ENCODE measurements around the gene SLC24A1. TPM values are rescaled to one million over a fixed set of nuclear protein-coding genes. Genes with fewer than 3 reads are reported as not detected.

SLC24A1 gene
- total RNA-seq, 1 experiment from 2014 or later = 4.1 TPM

DNA sequence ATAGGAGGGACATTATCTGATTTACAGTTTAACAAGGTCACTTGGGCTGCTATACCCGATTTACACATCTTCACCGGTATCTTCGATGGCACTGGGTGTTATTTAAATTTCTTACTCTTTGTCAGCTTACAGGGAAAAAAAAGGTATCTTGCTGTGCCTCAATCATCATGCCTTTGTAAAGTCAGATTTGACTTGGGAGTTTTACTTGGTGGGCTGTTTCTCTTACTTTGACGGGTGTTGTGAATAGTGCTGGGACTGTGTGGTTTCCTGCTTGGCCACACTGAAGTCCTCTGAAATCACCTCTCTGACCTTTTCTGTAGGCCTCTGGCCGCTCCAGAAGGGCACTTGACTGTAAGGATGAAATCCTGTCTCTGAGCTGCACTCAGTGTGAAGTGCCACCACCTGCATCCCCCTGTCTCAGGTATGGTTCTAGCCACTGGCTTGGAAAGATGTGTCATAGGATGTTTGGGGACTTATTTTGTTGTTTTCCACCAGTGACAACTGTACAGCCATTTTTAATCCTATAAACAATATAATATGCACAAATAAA lies 3.1 kb upstream of the SLC24A1 start:
- no peak for DNase-seq (ENCODE audit: low read depth)

DNA sequence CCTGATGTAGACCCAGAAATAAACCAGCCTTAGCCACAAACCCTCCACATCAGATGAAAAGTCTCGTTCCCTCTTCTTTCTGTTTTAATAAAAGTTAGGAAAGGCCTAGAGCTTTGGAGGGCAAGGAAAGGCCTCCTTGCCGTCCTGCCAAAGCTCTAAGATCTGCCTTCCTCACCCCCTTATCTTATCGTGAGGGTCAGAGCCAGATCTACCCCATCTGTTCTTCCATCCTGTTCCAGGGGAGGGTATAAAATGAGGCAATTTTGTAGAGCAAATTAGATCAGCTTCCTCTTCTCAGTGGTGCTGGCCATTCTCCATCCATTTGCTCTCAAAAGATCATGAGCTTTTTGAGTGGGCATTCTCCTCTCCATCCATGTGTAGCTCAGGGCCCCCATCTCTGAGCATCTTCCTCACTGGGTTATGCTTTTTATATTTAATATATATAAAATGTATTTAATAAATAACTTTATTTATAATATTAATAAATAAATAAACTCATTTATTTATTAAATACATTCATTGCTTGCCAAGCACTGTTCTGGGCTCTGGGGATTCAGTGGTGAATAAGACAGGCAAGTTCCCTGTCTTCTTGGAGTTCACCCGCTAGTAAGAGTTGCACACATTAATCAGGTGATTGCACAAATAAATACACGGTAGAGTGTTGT lies 2.0 kb upstream of the SLC24A1 start:
- no peak for DNase-seq (ENCODE audit: low read depth)

DNA sequence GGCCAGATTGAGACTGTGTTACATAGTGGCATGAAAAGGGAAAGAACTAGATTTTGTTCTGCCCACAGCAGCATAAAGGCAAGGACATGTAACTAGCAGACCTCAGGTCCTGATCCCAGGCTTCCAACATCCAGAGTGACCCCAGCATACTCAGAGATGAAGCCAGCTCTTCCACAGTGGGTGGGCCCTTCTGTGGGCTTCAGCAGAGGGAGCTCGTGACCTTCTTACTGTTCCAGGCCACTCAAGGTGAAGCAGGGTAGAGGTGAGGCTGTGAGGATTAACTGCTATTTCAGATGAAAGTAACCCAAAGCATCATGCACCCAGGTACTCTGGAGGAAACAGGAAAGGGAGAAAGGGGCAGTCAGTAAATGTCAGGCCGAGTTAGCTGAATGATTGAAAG lies 905 bp upstream of the SLC24A1 start:
- no peak for DNase-seq (ENCODE audit: low read depth)

DNA sequence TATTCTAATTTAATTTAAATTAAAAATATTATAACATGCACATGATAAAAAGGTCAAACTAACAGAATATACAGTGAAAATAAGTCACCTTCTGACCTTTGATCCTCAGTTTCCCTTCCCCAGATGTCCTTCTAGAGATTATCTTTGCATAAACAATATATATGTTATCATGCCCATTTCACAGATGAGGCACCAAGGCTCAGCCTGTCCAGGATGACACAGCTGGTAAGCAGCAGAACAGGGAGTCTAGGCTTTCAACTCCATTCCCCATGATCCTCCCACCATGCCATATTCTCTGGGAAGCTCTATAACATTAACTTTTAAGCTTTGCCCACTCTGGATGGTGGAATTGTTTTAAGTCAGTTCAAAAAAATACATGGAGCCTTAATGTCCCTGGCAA lies 1.4 kb downstream of the SLC24A1 start:
- no peak for DNase-seq (ENCODE audit: low read depth)

DNA sequence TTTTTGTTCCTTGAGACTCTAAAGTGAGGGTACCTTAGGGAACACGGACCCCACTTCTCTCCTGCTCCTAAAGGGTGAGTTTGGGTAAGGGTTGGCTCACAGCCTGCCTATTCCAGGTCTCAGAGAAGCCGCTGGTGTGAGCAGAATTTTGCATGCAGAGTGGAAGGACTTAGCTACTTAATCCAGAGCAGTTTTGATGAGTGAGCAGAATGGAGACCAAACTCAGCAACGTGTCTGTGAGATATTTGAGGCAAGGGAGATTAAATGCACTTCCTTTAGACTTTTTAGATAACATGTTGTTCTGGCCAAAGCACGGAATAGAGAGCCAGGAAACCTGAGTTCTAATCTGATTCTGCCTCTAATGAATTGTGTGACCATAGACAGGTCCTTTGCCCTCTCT lies 5.1 kb downstream of the SLC24A1 start:
- DNase-seq (ENCODE audit: low read depth) = no peak

DNA sequence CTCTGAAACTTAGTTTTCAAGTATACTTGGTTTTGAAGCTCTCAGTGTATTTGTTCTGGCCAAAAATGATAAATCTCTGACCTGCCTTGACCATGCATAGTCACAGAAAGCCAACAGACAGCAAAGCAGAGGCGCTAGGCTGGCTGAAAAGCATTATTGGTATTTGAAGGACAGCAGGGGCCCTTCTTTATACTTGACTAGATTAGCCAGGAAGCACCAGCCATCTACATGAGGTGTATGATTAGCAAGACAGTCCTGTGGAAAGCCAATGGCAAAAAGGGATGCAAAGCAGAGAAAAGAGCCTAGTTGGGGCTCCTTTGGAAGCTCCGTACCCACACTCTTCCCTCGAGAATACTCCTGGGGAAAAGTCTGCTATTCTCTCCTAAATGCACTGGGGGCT lies 7.8 kb downstream of the SLC24A1 start:
- DNase-seq (ENCODE audit: low read depth) = no peak

DNA sequence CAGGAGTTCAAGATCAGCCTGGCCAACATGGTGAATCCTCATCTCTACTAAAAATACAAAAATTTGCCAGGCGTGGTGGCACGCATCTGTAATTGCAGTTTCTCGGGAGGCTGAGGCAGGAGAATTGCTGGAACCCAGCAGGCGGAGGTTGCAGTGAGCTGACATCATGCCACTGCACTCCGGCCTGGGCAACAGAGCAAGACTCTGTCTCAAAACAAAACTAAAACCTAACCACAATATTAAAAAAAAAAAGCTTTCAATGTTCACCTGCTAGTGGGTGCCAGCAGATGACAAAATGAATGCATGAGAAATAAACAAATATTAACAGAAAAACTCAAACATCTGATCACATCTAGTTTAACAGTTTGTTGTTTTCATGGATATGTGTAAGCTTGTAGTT lies 9.0 kb downstream of the SLC24A1 start:
- no peak for DNase-seq (ENCODE audit: low read depth)

DNA sequence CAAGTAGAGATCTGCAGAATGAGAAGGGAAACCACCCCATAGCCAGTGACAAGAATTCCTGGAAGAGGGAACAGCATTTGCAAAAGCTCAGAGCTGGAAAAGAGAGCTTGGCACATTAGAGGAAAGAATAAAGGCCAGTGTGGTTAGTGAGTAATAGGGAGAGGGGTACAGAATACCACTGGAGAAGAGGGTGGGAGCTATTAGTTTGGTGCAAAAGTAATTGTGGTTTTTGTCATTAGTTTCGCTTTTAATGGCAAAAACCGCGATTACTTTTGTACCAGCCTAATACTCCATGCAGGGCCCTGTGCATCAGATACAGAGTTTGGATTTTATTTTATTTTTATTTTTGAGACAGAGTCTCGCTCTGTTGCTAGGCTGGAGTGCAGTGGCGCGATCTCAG lies 9.8 kb downstream of the SLC24A1 start:
- DNase-seq (ENCODE audit: low read depth) = no peak

DNA sequence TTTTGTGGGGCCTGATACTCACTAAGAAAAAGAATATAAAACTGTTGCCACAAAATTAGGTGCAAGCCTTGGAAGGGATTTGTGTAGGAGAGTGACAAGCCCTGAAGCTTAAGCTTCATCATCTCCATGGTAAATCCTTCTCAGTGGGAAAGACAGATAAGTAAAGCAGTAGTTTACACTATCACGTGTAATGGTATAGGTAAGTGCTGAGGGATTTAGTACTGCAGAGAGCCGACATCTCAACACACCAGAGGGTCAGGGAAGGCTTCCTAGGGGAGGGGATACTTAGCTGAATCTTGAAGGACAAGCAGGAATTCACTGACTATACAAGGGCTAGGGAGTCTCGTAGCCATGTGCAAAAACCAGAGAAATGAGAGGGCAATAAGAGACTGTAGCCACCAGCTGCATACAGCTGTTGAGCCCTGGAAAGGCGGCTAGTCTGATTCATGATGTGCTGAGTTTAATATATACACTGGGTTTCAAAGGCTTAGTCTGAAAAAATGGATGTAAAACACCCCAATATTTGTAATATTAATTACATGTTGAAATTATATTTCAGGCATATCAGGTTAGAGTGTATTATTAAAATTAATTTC lies 11.1 kb downstream of the SLC24A1 start:
- no peak for DNase-seq (ENCODE audit: low read depth)

DNA sequence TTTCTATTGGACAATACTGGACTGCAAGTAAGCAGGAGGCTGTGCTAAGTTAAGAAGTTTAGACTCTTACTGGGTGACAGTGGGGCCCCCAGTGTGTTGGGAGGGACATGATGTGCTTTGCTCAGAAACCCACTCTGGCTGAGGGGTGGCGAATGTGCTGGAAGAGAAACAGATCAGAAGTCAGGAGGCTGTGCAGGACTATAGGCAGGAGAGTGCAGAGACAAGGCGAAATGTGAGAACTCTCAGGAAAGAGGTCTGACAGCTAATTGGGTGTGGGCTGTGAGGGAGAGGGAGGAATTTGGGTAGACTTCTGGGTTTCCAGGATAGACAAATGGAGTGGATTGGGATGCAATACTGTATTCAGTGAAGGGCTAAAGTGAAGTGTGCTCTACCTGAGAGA lies 12.0 kb downstream of the SLC24A1 start:
- DNase-seq (ENCODE audit: low read depth) = no peak

DNA sequence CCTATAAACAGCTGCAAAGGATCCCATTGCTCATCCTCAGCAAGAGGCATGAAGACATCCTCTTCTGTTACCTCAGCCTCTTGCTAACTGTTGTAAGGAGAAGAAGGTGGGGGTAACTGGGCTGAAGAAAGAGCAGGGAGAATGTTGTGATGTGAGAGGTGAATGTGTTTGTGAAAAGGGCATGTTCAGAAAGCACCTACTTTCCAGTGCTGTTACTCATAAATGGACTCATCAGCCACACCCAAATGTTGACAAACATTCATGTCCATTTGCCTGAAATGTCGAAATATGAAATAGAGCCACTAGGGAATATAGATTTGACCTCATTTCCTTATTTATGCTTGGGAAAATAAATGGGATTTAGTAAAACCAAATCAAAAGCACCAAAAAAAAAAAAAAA lies 12.6 kb downstream of the SLC24A1 start:
- no peak for DNase-seq (ENCODE audit: low read depth)

DNA sequence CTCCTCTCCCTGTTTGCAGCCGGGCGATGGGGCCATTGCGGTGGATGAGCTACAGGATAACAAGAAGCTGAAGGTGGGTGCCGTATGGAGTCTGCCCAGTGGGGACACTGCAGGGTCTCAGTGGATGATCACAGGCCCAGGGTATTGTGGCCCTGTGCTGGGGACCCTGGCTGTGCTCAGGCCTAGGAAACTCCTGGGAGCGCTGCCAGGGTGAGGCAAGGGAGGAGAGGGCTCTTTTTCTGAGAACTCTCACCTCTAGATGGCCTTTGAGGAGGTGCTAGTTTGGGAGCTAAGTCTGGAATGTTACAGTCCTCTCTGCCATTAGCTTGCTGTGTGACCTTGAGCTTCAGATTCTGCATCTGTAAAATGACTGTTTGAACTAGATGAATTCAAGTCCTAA lies 16.4 kb downstream of the SLC24A1 start:
- DNase-seq (ENCODE audit: low read depth) = no peak

DNA sequence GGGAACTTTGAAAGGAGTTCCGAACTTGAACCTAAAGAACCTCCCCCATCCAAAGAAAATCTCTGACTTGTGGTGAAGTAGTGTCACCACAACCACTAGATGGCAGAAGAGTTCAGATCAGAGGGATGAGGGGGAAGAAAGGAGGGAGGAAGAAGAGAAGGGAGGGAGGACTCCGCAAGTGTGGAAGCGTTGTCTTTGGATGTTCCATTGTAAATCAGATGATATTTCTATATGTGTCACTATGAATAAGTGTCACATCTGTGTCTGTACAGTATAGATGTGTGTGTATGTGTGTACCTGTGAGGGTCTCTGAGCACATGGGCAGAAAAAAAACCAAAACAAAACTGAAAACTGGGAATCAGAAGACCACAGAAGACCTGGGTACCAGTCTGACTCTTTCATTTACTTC lies 16.9 kb downstream of the SLC24A1 start:
- DNase-seq (ENCODE audit: low read depth) = peak; percentile 77

DNA sequence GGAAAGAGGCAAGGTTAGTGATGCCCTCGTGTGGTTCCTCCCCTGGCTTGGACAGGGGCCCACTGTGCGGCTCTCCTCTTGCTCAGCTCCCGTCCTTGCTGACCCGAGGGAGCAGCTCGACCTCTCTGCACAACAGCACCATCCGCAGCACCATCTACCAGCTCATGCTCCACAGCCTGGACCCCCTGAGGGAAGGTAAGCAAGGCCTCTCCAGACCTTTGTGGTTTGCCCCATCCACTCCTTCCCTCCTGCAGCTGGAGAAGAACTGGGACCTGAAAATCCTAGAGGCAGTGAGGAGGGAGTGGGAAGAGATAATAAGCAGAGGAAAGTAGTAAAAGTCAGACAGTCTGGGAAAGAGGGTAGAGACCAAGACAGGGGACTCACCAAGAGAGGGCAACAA lies 17.8 kb downstream of the SLC24A1 start:
- no peak for DNase-seq (ENCODE audit: low read depth)

DNA sequence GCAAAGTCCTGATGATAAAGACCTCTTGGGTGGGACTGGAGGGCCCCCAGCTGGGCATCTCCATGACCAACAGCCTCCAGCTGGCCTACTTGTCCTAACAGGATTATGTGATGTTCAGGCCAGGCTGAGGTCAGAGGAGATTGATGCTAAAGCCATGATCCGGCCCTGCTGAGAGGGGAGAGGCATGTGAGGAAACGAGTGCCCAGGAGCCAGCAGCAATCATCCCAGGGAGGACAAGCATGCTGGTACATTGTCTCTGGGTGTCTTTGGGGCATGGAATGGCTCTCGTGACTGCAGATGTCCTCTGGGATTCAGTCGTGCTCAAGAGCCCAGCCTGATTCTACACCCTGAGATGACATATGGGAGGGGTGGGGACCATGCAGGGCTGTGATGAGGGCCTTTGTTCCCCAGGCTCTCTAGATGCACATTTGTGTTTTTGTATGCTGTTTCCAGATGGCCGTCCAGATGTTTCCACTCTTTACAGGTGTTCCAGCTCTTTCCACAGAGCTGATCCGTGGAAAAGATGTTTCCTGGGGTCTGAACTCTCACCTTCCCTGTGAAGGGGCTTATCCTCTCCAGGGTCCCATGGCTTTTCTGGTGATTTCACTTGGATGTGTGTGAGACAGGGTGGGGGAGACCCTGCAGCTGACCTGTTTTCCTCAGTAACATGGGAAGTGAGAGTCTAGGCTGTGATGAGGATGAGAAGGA lies 20.2 kb downstream of the SLC24A1 start:
- DNase-seq (ENCODE audit: low read depth) = peak; percentile 7

DNA sequence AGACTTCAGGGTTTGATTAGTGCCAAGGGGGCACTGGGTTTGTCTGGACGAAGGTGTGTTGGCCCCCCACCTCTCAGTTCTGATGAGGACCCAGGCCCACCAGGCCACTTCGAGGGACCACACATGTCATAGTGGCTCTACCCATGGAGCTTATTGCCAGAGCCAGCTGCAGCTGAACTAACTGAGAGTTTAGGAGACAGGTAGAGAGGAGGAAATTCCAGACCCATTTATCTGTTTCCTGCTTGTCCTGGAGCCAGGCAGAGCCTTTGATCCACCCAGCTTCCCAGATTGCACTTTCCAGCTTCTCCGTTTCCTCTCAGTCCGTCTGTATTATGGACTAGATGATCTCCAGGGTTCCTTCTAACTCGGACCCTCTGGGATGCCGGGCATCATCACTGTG lies 20.9 kb downstream of the SLC24A1 start:
- DNase-seq (ENCODE audit: low read depth) = no peak

DNA sequence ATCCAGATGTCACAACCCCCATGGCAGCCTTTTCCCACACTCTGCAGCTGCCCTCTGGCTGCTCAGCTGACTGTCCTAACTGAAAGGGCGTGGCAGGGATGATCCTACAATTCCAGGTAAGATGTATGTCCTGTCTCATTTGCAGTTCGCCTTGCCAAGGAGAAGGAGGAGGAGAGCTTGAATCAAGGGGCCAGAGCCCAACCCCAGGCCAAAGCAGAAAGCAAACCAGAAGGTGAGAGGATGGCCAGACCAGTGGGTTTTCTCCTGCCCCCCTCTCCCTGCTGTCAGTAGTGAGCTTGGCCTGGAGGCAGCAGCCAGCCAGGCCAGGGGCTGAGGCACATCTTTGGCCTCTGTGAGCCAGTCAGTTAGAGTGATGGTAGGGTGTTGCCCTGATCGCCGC lies 22.5 kb downstream of the SLC24A1 start:
- no peak for DNase-seq (ENCODE audit: low read depth)

DNA sequence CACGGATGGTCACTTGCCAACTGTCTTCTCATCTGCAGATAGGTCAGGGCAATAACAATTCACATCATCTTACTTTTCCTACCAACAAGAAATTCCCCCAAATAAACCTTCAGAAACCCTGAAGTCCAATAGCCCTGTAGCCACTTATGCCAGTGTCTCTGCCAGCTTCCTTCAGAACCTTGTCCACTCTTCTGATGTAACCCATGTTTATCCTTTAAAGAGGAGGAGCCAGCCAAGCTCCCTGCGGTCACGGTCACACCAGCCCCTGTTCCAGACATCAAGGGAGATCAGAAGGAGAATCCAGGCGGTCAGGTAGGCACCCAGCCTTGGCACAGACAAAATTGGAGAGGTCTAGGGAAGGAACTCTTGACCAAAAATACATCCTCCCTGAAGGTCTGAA lies 23.7 kb downstream of the SLC24A1 start:
- no peak for DNase-seq (ENCODE audit: low read depth)

DNA sequence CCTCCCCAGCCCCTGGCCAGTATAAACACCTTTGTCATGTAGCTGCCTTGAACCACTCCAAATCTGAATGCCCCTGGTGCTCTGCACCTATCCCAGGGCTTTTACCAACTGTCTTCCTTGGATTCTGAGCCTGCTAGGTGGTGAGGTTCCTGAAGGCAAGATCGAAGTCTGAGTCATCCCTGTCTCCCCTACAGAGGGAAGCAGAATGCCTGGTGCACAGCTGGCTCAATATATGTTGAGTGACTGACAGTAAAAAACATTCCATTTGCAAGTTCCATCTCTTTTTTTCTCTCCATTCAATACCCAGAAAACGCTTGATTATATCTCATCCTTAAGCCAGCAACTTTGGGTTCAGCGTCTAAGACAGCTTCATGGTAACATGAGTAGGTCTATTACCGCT lies 24.7 kb downstream of the SLC24A1 start:
- DNase-seq (ENCODE audit: low read depth) = peak; percentile 35

DNA sequence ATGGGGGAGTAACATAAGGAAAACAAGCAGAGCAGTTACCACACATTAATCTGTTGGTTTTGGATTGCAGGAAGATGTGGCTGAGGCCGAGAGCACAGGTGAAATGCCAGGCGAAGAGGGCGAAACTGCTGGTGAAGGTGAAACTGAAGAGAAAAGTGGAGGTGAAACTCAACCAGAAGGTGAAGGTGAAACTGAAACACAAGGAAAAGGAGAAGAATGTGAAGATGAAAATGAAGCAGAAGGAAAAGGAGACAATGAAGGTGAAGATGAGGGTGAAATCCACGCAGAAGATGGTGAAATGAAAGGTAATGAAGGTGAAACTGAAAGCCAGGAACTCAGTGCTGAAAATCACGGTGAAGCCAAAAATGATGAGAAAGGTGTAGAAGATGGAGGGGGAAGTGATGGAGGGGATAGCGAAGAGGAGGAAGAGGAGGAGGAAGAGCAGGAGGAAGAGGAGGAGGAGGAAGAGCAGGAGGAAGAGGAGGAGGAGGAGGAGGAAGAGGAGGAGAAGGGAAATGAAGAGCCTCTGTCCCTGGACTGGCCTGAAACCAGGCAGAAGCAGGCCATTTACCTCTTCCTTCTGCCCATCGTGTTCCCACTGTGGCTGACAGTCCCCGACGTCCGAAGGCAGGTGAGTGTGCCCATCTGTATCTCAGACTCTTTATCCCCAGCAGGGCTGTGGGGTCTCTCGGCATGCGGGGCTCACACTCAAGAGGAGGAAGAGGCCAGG lies 28.7 kb downstream of the SLC24A1 start:
- no peak for DNase-seq (ENCODE audit: low read depth)

DNA sequence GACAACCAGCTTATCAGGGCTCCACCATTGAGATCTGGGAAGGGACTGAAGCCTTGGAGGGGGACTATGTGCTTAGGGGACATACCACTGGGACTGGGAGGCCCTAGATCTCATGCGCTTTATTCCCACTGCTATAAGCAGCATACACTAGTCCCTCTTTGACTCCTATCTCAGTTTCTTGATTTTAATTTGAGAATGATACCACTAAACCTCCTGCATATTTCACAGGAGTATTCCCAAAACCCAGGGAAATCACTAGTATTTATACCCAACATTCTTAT lies 29.2 kb downstream of the SLC24A1 start:
- no peak for DNase-seq (ENCODE audit: low read depth)

DNA sequence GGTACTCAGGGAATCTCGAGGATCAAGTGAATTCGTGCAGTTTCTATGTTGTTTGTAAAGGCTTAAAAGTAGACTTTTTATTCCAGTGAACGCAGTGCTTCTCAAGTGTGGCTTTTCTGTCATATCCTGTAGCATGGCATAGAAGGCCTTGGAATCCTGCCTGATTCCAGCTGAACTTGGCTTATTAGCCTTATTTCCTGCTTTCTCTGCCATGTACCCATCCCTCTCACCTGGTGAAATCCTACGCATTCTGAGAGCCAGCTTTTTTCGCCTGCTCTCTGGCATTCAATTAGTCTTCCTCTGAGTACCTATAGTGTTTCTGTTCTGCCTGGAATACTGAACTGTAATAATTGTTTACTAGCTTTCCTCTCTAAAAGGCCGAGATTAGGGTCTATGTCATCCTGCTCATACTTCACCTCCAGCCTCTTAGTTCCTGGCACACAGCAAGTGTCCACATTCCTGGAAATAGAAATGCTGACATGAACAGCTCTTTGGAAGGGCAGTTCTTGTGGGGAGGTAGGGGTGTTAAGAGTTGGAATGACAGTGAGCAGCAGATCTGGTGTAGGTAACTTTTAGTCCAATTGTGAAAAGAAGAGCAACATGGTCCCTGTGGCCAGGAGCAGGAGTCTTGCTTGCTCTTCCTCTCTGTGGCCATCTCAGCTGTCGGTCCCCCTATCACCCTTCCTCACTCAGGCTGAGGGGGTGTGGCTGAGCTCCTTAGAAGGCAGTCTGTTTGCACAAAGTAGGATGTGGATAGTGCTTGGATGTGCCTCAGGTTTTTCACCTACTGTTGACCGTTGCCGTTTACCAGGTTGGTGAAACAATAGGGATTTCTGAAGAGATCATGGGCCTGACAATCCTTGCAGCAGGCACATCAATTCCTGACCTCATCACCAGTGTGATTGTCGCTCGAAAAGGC lies 30.4 kb downstream of the SLC24A1 start:
- no peak for DNase-seq (ENCODE audit: low read depth)

Measured in RPMI7951 (cell line).